Pulmonary artery endothelial cell (primary cell): Measurements from ENCODE around the gene HOXA1. TPM values are rescaled to one million over a fixed set of nuclear protein-coding genes. Genes with fewer than 3 reads are reported as not detected.

Experiments used
- DNase-seq: peaks from one replicate; pipeline ENCODE4 v3.0.0-alpha.2; 2011; ENCODE audit warnings: low read depth, low spot score
- total RNA-seq: library from RNA; depleted of rRNA; stranded (reverse); fragments of >200 nt; gene quantifications from 2 replicates; pipeline ENCODE4 v1.2.3, GENCODE V29; 2014

Gene HOXA1
- total RNA-seq, 1 donor from 2014 or later = 0.33 TPM

GRCh38 chr7:27105301-27106031 lies 9.7 kb upstream of the HOXA1 start:
- DNase-seq = no peak

DNA sequence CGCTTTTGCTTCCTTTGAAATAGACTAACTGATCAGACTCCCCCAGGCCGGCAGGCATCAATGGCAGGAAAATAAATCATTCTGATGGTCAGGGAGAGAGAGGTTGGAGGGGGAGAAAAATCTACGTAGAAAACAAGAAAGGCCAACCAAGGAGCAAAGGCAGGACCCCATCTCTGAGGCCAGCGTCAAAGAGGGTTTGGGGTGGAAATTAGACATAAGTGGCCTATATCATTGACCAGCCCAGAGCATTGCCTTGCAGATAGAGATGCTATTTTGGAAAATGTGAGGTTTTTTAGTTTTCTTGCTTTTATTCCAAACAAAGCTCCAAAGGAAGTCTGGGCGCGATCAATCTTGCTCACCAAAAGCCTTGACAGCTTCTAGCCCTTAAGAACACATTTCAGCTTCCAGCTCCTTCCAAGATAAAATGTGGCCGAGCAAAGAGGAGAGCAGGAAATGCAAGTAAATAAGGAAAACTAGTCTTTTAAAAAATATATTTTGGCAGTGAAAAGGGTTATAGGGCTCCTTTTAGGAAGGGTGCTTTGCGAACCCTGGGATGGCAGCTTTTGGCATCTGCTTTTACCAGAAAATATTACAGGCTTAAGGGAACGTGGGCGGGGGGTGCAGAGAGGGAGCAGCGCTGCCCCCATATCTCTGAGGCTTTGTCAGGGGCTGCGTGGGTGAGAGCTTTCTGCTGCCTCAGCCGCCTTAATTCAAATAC lies 8.7 kb upstream of the HOXA1 start:
- no peak for DNase-seq

DNA sequence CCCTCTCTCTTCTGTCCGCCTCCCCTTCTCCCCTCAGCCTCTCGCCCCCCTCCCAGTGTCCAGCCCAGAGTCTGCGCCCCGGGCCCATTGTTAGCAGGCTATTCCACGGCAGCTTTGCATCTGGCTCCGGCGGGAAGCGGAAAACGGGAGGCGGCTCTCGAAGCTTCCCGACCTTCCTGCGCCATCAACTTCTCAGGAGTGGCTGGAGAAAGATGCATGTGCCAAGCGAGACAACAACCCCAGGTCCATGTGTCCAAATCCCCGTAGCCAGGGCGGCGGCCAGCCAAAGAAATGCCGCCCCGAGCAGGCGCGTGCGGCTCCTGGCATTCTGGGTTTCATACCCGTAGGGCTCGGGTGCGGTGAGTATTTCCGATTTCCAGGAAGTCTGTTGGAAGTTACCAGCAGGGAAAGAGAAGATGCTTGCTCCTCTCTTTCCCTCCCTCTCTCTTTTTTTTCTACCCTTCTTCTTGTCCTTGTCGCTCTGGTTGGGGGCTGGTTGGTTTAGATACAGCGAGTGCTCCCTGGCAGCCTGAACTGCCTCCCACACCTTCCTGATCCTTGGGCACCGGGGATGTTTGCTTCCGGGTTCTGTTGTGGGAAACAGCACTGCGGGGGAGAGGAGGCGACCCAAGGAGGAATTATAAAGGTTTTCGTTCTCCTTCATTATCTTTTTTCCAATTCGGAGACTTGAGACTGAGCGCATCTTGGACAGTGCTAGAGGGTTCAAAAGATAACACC lies 7.9 kb upstream of the HOXA1 start:
- DNase-seq = no peak

GRCh38 chr7:27102581-27103442 lies 7.0 kb upstream of the HOXA1 start, which contains the start of gene HOXA2:
HOXA2 (minus strand) TSS chr7:27102683; CDS start chr7:27102500, 183 bp downstream.
- DNase-seq = no peak

GRCh38 chr7:27101957-27102580 lies 6.3 kb upstream of the HOXA1 start:
- no peak for DNase-seq

DNA sequence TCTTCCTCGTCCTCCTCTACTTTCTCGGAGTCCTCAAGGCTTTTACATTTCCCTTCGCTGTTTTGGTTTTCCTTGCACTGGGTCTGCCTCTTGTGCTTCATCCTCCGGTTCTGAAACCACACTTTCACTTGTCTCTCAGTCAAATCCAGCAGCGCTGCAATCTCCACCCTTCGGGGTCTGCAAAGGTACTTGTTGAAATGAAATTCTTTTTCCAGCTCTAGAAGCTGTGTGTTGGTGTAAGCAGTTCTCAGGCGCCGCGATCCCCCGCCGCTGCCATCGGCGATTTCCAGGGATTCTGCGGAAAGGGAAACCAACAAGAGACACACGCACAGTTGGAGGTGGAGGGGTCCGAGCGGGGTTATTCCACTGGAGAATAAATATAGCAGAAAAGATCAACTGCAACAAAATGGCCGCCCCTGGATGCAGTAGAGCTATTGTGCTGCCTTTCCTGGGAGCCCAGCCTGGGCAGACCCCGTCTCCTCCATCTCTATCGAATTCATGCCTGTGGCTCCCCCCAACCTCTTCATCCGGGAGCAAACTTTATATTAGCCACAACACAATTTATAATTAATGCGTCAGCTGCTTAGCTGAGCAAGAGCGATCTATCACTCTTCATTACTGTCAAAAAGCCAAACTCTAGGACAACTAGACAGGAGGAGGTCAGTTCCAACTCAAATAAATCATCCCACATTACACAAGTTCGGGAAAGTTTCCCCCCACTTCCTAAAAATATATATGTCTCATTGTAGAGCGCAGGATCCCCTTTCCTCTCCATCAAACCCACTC lies 5.6 kb upstream of the HOXA1 start:
- DNase-seq = no peak

DNA sequence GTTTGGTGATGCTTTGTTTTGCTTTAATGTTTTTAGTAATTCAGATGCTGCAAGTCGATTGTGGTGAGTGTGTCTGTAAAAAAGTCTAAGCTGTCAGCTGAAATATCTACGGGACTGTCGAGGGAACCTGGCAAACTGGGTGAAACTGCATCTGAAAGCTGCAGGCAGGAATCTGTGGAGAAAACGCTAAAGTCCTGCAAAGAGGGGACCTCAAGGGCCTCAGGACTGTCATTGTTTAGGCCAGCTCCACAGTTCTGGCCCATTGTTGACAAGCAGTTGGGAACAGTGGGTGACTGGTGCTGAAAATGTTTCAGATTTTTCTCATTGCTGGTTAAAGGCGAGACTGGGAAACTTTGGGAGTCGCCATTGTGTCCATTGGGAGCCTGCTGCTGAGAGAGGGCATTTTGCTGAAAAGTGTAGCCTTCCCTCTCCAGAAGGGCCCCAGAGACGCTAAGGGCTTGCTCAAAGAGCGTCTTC lies 4.9 kb upstream of the HOXA1 start:
- no peak for DNase-seq

DNA sequence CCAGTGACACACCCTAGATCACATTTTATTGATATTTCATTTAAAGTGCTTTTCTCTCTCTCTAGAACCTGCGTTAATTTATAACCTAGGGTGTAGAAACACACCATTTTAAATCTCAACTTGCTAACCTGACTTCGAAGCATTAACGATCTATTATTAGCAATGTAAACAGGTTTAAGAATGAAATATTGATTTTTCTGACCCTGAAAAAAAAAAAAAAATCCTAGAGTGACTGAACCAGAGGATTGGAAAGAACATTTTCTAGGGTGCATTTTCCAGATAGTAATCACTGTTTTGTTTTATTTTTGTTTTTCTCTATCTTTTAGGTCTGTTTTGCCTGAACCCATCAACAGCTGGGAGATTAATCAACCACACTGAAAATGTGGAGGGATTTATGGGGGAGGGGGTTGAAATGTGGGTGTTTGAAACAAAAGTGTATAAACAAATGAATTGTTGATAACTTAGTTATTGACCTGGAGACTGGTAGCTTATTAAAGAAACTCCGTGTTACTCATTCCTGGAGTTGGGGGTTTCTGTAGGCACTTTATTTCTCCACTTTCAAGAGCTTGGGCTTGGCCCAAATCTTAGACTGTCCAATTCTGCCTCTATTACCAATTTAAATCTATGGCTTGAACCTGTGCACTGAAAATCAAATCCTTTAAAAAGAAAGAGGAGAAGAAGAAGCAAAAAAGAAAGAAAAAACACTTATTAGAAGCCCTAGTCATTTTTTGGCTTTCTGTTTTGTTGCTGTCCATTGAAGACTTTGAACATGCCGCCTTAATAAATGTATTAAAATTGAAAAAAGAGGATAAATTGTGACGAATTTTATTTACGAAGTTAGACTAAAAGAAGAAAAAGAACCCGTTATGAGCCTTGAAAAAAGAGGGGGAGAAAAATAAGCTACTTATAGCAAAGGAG lies 3.9 kb upstream of the HOXA1 start:
- no peak for DNase-seq

GRCh38 chr7:27098578-27099451 lies 3.0 kb upstream of the HOXA1 start:
- DNase-seq = no peak

DNA sequence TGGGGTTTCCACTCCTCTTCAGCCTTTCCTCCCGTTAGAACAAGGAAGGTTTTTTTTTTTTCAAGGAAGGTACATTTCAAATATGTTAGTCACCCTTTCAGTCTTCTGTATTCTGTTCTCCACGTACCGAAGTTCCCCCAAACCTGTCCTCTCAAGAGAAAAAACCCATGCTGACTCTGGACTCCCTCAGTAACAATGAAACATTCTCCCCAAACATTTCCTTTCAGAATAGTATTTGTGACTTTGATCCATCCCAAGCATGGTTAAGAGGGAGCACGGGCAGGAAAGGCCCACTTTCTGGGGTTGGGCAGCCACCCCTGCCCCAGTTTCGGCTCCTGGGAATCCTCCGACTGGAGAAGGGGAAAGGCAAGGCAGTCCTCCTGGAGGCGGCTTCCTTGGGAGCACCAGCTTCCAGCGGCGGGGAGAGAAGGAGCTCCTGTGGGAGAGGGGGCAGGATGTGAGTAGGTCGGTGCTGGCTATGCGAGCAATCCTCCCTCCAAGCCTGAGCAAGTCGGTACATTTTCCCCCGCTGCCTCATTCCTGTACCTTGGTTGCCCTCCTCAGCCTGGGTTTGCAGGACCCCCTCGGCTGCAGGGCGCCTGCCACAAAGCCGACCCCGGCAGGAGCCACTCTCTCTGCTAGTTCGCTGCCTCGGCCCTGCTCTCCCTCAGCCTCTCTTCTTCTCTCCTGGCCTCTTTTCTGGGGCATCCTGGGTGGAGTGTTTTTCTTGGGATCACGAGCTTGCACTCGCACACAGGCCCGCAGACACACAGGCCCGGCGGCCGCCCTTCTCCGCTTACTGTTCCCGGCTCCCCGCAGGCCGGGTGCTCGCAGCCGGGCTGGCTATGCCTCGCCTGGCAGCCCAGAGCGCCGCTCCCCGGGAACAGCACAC lies 2.1 kb upstream of the HOXA1 start:
- DNase-seq = no peak

GRCh38 chr7:27096768-27097514 lies 1.1 kb upstream of the HOXA1 start:
- DNase-seq = no peak

- DNase-seq = no peak
Observed at GRCh38 chr7:27095050-27095896, 527 bp downstream of the HOXA1 start.

DNA sequence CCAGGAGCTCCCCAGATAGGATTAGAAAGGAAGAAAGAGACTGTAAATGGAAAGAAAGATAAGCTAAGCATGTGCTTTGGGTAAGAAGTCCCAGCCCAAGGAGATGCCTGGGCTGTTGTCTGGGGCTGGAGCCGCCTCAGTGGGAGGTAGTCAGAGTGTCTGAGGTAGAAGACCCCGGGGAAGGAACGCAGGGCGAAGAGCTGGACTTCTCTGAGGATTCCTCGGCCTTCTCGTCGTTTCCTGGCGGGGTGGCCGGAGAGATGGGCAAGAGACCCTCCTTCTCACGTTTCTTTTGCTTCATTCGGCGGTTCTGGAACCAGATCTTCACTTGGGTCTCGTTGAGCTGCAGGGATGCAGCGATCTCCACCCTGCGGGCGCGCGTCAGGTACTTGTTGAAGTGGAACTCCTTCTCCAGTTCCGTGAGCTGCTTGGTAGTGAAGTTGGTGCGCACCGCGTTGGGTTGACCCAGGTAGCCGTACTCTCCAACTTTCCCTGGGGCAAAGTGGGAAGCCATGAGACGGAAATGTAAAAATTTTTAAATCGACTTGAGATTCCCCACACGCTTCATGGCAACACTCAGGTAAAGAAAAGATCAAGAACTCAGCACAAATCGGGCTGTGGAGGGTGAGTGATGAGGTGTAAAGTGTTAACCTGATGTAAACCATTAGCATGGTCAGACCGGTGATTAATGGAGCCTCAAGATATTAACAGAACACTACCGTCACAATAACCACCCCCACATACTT lies 1.3 kb downstream of the HOXA1 start:
- no peak for DNase-seq

DNA sequence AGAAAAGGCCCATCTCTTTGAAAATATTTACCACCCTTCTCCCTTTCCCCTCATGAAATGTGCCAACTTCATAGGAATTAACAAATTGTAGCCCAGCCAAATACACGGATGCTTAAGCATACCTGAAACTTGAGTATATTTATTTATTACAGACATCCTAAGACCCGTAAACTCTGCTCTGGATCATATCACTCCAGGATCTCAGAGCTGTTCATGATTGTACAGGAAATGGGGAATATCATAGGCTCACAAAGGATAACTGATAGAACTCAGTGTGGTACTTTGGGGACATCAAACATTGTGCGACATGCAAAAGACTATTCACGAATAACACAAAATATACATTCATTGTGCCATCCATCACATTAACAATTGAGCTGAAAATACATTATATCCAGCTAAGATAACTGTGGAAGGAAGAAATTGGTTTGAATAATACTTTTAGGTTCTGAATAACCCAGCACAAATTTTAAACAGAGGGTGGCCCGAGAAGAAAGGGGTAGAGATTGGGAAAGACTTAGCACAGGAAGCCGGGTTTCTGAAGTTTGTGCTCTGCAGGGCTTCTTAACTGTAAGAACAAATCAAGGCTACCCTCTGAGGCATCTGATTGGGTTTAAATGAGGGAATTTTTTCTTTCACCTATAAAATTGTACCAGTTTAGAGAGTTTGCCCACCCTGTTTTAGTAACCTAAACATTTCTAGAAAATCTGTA lies 2.5 kb downstream of the HOXA1 start:
- no peak for DNase-seq
